GM10248 (cell line): ENCODE data around the gene NOC2L.

Experiments used
- CTCF ChIA-PET: fragments of 300-600 bp; sonication (Branson Sonifier 250); formaldehyde crosslinking; extraction: SDS; loops from one replicate; lab custom pipeline; 2021; ENCODE audit warnings: antibody characterized with exemption; lab: Yijun Ruan, JAX
- POLR2A ChIA-PET: fragments of 350-650 bp; sonication (Branson Sonifier 250); formaldehyde crosslinking; extraction: SDS; loops from one replicate; lab custom pipeline; 2020; ENCODE audit warnings: antibody characterized with exemption; lab: Yijun Ruan, JAX
- DNase-seq: peaks from one replicate; pipeline ENCODE4 v3.0.0; 2012; ENCODE audit errors: extremely low spot score
- TF ChIP-seq, protein P1 (sequence below): IDR thresholded peaks from 2 replicates; pipeline ENCODE4 v1.5.1; 2012; ENCODE audit warnings: mild to moderate bottlenecking, low read depth; ENCODE audit errors: extremely low read depth, missing control alignments, control extremely low read depth

Gene NOC2L

DNA sequence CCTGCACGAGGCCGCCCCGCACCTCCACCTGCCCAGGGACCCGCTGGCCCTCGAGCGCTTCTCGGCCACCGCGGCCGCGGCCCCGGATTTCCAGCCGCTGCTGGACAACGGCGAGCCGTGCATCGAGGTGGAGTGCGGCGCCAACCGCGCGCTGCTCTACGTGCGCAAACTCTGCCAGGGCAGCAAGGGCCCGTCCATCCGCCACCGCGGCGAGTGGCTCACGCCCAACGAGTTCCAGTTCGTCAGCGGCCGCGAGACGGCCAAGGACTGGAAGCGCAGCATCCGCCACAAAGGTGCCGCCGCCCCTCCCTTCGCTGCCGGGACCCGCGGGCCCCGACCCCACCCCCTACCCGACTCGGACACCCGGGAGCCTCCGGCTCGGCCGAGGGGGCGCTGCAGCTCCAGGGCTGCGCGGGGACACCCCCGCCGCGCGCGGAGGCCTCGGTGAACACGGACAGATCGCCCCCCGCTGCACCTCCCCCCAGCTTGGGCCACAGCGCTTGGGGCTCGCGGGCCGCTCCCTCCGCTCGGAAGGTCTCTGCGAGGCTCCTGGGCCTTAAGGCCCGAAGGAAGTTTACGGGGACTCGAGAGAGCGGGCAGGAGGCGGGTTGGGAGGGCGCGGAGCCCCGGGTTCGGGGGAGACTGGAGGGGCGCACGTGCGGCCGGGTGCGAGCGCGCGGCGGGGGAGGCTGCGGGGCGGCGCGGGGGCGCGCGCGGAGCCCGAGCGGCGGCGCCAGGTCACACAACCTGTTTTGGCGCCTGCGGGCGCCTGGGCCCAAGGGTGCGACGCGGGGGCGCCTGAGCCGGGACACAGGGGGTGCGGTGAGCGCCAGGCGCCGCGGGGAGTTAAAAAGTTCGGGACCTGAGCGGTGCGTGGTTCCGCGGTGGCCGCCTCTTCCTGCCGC is 34.1 kb downstream of the NOC2L start:
- no peak for DNase-seq
- CTCF ChIA-PET: no interaction called here
- TF ChIP-seq, protein P1, sequence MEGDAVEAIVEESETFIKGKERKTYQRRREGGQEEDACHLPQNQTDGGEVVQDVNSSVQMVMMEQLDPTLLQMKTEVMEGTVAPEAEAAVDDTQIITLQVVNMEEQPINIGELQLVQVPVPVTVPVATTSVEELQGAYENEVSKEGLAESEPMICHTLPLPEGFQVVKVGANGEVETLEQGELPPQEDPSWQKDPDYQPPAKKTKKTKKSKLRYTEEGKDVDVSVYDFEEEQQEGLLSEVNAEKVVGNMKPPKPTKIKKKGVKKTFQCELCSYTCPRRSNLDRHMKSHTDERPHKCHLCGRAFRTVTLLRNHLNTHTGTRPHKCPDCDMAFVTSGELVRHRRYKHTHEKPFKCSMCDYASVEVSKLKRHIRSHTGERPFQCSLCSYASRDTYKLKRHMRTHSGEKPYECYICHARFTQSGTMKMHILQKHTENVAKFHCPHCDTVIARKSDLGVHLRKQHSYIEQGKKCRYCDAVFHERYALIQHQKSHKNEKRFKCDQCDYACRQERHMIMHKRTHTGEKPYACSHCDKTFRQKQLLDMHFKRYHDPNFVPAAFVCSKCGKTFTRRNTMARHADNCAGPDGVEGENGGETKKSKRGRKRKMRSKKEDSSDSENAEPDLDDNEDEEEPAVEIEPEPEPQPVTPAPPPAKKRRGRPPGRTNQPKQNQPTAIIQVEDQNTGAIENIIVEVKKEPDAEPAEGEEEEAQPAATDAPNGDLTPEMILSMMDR: no peak
- POLR2A ChIA-PET: no interaction called here

DNA sequence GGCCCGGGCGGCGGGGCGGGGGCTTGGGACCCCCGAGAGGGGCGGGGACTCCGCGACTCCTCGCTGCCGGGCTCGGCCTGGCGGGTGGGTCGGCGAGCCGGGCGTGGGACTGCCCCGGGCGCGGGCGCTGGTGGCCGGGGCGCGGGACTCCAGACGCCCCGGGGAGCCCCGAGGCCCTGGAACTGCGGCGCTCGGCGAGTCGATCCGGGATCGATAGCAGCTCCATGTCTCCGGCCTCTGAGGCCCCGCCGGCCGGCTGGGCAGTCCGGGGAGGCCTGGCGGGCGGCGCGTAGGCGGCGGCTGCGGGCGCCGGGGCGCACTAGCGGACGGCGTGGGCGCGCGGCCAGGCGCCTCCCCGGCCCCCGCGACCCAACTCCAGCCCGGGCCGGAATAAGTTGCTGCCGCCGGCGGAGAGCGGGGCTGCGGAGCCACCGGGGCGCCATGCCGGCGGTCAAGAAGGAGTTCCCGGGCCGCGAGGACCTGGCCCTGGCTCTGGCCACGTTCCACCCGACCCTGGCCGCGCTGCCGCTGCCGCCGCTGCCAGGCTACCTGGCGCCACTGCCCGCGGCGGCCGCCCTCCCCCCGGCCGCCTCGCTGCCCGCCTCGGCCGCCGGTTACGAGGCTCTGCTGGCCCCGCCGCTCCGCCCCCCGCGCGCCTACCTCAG is 34.9 kb downstream of the NOC2L start:
- no peak for DNase-seq
- TF ChIP-seq, protein P1: no peak
- POLR2A ChIA-PET: no interaction called here
- CTCF ChIA-PET: no interaction called here

DNA sequence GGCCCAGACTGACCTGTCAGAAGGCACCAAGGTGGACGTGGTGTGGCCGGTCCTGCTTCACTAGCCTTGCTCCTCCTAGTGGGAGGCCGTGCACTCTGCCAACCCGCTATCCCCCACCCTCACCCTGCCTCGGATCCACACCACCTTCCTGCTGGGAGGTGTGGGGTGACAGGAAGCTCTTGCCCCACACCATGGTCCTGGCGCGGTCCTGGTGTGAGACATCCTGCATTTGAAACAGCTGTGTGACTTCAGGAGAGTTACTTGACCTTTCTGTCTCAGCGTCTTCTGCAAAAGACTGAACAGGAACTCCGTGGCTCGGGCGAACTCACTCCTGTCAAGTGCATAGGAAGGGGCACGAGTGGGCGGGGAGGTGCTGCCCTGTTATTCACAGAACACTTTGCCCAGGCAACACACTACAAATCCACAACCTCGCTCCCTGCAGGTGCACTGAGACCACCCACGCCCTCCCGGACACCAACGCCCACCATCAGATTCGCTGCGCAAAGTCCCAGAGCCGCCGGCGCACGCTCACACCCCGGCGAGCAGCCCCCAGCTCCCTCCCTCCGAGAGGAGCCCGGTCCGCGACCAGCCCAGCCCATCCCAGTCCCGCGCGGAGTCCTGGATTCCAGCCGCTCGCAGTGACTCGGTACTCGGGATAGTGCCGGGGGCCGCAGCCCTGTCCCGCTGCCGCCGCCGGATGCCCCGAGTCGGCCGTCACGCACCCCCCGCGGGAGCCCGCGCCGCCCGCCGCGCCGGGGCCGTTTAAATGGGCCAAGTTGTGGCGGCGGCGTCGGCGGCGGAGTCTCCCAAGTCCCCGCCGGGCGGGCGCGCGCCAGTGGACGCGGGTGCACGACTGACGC is 35.7 kb downstream of the NOC2L start, which contains the start of gene SAMD11:
SAMD11 (plus strand) TSS at position 793 of the 860 bp plus-strand sequence. CDS start 509 bp downstream, outside the sequence.
- TF ChIP-seq, protein P1: no peak
- ChIA-PET CTCF (interaction anchor here (1.3 kb wide), 1 partner anchor 18 kb away, joined by 3 read pairs; no protein-coding TSS in a partner anchor), POLR2A (no interaction called here)
- no peak for DNase-seq

DNA sequence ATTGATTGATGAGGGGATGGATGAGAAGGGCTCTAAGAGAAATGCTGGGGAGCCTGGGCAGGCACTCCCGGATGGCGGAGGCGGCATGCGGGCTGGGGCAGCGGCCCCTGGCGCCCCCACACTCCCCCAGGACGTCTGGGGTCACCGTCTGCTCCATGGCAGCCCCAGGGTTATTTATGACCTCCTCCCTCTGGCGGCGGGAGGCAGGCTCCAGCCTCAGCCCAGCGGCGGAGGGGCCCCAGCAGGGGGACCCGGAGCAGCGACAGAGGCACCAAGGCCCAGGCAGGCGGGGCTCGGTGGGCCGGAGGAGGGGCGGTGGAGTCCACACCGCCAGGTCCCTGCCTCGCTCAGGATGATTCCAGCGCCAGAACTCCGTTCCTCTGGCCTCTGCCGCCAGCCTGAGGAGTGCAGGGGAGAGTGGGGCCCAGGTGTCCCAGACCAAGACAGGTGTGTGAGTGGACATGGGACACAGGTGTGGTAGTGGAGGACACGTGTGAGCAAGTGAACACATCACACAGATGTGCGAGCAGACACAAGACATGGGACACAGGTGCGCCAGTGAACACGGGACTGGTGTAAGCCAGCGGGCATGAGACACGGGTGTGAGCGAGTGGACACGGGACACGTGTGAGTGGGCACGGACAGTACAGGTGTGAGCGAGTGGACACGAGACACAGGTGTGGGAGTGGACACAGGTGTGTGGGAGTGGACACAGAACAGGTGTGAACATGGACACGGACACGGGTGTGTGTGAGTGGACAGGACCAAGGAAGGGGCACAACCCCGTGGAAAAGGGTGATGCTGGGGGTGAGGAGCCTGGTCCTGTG is 37.8 kb downstream of the NOC2L start:
- TF ChIP-seq, protein P1: no peak
- no peak for DNase-seq
- POLR2A ChIA-PET: no interaction called here
- CTCF ChIA-PET: no interaction called here

DNA sequence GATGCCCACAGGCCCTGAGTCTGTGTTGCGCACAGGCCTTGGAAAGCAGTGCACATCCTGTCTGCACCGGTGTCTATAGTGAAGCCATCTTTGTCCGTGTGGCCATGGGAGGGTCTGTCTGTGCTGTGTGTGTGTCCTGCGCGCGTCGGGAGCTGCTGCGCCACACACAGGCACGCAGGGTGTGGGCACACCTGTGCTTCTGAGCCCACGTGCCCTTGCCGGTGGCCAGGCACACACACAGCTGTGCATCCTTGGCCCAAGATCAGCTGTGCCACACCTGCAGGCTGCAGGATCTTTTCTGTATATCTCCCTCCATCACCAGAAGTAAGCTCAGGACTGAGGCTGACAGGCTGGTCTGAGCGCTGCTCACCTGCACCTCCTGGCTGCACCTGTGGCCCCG is 38.5 kb downstream of the NOC2L start:
- DNase-seq: no peak
- CTCF ChIA-PET: no interaction called here
- POLR2A ChIA-PET: no interaction called here
- TF ChIP-seq, protein P1: no peak

DNA sequence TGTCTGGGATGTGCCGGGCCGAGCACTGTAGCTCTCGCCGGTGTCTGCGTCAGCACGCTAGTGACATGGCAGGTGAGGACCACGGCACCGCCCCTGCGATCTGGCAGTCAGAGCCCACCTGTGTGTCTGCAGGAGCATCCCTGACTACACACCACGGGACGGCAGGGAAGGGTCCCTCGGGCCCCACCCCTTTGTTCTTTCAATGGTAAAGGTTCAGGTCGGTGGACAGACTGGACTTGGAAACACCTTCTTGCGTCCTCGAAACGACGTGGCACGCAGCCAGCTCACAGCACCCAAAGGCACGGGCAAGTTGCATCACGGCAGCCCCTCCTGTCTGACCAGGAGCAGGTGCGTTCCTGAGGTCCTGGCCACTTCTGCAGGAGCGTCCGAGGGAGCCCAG is 39.0 kb downstream of the NOC2L start:
- DNase-seq: no peak
- ChIA-PET POLR2A (no interaction called here), CTCF (no interaction called here)
- TF ChIP-seq, protein P1: no peak
